H54 (cell line): ENCODE measurements around the gene STRBP.

Experiments used
- DNase-seq: peaks from one replicate; pipeline ENCODE4 v3.0.0; 2011; ENCODE audit warnings: low spot score, mixed read lengths; ENCODE audit not compliant: insufficient read length
- FAIRE-seq: peaks from 3 replicates; lab custom pipeline; 2011; peaks lifted over from hg19 to GRCh38; lab: Jason Lieb, UNC
- POLR2A ChIP-seq: IDR thresholded peaks from 2 replicates; pipeline ENCODE4 v1.6.1; 2011; ENCODE audit warnings: low read depth, mild to moderate bottlenecking, low read length

The STRBP gene

DNA sequence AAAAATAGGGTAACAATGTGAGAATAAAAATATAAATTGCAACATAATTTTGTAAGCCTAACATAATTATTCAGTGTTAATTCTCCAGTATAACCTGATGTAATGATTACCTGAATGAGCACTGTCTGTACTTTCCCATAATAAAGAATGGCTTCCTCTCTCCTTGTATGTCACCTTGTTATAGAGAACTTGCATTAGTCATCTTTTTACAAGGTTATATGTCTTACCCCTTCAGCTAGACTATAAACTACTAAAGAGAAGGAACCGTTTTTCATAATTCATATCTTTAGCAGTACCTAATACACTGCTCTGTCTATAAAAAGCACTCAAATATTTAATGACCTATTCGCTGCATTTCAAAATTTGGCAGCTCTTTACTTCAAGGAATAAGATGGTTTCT lies 19.8 kb downstream of the STRBP start:
- FAIRE-seq: peak; percentile 87
- DNase-seq: no peak
- TF ChIP-seq POLR2A: no peak

DNA sequence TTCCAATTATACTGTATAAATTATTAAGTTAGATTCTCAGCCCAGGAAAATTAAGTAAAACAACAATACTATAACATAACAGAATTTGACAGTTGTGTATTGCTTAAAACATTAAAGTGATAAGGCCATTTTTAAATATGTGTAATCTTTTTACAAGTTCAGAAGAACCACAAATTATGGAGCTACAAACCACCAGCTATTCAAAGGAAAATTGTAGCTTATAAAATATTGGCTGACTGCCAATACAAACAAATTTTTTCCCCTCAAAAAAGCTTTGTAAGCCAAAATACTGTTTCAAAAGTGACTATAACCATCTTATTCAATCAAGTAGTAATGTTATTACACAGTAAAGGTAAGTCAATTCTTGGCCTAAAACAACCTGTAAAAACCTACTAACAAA lies 21.9 kb downstream of the STRBP start:
- DNase-seq (no peak), FAIRE-seq (peak; percentile 87)
- TF ChIP-seq POLR2A: no peak

DNA sequence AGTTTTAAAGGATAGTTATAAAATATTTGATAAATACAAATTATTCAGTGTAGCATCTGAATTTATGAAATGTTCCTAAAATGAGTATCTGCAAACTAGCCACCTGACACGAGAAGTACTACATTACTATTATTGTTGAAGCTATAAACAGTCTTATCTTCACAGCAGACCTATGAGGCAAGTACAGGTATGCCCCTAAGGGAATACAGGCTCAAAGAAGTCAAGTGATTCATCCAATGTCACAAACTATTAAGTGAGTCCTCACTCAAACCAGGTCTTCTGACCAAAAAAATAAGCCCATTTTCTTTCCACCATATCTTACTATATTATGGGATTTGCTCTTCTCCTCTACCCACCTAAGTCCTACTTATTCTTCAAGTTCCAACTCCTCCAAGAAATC lies 28.7 kb downstream of the STRBP start:
- FAIRE-seq: peak; percentile 86
- no peak for TF ChIP-seq POLR2A

DNA sequence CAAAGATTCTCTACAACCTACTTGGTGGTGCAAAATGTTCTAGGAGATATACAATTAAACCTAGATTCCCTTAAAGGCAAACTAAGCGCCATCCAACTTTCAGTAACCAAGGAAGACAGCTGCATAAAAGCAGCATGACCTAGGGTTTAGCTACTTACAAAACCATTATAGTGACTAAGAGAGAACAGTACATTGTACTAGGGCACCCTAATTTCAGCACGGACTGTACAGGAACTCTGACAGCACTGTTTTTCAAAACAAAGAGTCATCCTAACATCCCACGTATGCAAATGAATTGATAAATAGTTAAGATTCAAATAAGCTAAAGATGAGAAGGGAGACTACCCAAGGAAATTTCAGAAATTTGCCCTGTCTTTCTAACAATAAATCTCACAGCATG lies 30.0 kb downstream of the STRBP start:
- TF ChIP-seq POLR2A: no peak
- no peak for DNase-seq
- FAIRE-seq: peak; percentile 83

More for the DNA sequence above, 28.7 kb downstream of the STRBP start:
- DNase-seq: no peak

DNA sequence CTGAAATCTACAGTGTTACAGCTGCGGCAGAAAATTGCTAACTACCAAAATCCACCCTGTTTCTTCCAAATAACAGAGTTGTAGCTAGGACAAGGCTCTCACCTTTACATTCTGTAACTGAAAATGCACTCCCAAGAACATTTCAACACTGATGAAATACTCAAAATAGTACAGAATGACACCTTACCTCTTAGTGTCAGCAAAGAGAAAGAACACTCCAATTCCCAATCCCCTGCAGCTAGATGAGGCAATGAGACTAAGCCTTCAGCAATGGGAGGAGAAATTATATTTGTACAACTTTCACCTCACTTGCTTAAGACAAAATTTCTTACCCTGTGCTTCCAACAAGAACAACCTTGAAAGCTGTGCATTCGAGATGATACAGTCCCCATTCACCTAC lies 31.2 kb downstream of the STRBP start:
- TF ChIP-seq POLR2A: no peak
- FAIRE-seq: peak; percentile 36
- no peak for DNase-seq

DNA sequence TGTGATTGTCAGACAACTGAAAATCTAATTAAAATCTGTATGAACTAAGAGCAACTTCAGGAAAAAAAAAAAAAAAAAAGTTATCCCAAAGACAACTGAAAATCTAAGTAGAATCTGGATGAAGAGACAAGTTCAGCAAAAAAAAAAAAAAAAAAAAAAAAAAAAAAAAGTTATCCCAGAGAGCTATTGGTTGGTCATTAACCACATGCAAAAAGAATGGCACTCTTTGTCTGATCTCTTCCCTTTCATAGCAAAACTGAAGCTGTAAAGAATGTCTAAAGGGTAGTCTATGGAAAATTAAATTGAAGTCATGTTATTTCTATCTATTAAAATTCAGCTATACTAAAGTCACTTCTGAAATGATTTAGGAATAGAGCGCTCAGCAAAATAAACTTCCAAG lies 32.9 kb downstream of the STRBP start:
- no peak for TF ChIP-seq POLR2A
- no peak for DNase-seq
- FAIRE-seq: no peak

DNA sequence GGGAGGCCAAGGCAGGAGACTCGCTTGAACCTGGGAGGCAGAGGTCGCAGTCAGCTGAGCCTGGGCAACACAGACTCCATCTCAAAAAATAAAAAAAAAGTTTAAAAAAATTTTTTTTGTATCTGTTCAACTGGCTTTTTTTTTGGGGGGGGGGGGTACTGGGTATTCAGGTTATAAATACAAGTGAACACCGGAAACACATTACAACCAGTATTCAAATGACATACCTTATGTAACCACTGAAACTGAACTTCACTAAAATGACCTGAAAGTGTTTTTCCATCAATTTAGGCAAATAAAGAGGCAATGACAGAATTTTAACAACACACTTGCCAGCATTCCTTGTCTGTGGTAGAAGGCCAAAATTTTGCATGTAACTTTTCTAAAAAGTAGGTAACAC lies 33.5 kb downstream of the STRBP start:
- FAIRE-seq: peak; percentile 15
- TF ChIP-seq POLR2A: no peak
- DNase-seq: no peak

DNA sequence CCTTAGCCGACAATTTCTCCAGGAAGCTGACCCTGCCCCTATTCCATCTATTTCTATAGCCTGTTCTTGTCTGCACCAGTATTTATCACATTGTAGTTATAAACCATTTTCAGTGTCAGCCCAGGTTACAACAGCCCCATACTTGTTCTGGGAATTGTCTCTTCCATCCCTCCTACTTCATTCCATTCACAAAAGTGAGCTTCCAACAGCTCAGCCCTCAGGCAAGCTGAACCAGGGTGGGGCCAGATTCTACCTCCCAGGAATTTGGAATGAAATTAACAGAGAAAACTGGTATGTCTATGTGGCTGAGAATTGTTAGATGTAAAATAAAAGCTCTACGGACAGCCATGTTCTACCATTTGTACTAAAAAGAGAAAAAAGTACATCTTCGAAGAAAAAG lies 36.1 kb downstream of the STRBP start:
- DNase-seq: no peak
- no peak for TF ChIP-seq POLR2A
- peak; percentile 70 for FAIRE-seq

DNA sequence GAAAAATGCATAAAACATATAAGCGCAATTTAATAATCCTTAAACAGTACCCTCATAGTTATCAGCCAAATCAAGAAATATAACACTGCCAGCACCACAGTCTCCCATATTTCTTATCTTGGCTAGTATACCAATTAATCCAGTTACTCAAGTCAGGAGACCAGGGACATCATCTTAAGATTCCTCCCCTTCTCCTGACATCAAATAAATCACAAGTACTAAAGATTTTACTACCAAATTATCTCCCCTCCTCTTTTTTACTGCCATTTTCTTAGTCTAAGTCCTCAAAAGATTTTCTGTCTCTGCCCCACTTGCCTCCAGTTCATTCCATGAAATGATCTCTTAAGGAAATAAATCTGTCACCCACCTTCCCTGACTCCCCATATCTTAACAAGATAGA lies 37.0 kb downstream of the STRBP start:
- FAIRE-seq (no peak), DNase-seq (no peak)
- TF ChIP-seq POLR2A: no peak

DNA sequence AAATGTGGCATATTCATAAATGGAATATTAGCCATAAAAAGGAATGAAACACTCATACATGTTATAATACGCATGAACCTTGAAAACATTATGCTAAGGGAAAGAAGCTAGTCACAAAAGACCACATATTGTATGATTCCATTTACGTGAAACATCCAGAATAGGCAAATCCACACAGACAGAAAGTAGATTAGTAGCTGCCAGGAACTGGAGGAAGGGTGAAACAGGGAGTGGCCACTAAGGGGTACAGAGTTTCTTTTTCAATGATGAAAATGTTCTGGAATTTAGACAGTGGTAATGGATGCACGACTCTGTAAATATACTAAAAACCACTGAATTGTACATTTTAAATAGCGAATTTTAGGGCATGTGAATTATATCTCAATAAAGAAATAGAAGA lies 39.4 kb downstream of the STRBP start:
- DNase-seq (no peak), FAIRE-seq (peak; percentile 70)
- TF ChIP-seq POLR2A: no peak

DNA sequence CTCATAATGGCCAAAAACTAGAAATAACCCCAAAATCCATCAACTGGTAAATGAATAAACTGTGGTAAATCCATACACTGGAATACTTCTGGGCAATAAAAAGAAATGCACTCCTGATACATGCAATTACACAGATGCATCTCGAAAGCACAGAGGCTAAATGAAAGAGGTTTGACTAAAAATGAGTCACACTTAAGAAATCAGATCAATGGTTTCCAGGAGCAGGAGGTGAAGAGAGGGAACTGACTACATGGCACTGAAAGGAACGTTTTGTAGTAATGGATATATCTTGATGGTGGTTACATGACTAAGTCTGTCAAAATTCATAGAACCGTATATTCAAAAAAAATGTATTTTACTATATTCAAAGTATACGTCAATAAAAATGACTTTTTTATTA lies 42.4 kb downstream of the STRBP start:
- FAIRE-seq: no peak
- peak; percentile 33 for DNase-seq
- no peak for TF ChIP-seq POLR2A

DNA sequence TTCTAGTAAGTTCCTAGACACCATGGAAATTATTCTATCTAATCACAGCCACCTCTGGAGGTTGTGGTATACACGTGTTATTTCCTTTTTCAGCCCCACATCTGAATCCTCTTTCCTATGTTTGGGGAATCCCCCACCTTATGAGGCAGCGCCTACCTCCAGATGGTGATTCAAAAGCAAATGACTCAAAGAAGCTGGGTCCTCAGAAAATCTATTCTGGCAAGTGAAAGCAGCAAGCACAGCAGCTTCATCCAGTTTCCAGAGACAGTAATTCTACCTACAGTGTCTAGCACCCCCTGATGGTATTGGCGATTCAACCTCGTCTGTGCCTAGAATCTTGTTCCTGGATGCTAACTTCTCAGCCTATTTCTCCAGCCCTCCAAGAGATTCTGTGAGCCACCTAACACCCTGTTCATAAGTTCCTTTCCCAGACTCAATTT lies 43.0 kb downstream of the STRBP start:
- peak; percentile 57 for DNase-seq
- no peak for TF ChIP-seq POLR2A
- peak; percentile 100 for FAIRE-seq

DNA sequence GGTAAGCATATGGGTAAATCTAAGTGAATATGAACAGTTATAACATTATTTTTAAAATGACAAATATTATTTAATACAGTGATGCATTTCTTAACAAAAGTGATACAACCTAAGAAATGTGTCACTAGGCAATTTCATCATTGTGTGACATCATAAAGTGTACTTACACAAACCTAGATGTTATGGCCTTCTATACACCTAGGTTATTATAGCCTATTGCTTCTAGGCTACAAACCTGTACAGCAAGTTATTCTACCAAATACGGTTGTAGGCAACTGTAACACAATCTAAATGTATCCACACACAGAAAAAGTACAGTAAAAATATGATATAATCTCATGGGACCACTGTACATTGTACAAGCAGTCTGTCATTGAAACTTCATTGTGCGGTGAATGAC lies 48.3 kb downstream of the STRBP start:
- DNase-seq (no peak), FAIRE-seq (peak; percentile 87)
- TF ChIP-seq POLR2A: no peak

DNA sequence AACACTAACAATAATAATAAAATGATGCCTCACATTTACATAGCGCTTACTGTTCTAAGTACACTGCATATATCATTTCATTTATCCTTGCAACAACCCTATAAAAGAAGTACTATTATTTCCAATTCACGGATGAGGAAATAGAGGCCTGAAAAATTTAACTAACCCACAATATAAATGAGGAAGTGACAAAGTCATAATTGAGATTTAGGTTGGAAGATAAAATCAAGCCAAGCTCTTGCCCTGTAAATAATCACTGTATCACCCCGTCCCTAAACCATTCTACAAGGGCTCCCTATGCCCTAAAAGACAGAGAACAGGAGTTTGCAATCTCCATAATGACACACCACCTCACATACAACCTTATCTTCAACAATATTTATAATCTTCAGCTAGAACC lies 49.6 kb downstream of the STRBP start:
- DNase-seq (no peak), FAIRE-seq (peak; percentile 88)
- TF ChIP-seq POLR2A: no peak

DNA sequence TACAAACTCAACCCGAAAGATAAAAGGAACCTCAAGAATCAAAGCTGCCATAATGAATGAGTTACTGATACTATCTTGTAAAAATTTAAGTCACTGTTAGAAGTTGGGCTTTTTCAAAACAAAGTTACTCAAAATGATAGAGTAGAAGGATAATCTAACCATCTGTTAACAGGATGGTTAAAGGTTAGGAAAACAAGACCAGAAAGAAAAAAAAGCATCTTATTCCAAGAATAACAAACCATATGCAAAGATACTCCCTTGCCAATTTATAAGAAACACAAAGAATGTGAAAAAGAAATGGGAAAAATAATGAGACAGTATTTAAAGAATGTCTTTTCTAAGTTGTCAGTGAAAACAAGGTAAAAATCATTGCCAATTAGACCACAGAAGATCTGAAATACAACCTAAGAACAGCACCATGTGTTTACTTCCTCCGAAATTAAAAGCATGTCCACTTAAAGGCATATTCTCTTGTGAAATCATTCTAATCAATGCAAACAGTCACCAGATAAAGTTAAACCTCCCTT lies 51.2 kb downstream of the STRBP start:
- TF ChIP-seq POLR2A: no peak
- FAIRE-seq (no peak), DNase-seq (no peak)

DNA sequence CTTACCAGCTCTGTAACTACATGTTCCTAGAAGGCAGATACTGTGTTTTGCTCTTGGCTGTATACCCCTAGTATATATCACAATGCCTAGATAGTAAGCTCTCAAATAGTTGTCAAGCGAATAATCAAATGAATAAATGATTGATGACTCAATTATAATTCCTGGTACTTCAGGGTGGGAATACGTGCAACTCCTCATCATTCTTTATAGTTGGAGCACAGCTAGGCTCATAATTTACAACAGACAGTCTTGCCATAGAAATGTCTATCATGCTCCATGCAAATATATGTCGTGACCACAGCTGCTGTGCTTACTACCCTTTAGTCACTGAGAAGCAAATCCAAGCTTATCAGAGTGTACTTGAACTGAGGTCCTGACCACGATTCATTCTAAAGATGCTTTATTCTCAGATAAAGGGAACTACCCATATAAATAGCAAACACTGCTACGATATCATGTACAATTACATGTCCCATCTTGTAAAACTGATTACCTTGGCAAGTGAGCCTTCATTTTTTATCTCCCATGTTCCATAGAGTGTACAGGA lies 52.1 kb downstream of the STRBP start:
- FAIRE-seq (no peak), DNase-seq (no peak)
- no peak for TF ChIP-seq POLR2A
